Activated gamma-delta T cell treated with Interleukin-2 at 50 U/mL for 16 hours (primary cell): Measurements from ENCODE around the gene RNFT2.
"Not testable (repeated sequence)": the region's sequence is repeated elsewhere in the genome, so short reads cannot be mapped to it uniquely, and the experiment has no call there.

Experiments
- DNase-seq: peaks from one replicate; pipeline ENCODE4 v3.0.0-alpha.2; 2020

Gene RNFT2

DNA sequence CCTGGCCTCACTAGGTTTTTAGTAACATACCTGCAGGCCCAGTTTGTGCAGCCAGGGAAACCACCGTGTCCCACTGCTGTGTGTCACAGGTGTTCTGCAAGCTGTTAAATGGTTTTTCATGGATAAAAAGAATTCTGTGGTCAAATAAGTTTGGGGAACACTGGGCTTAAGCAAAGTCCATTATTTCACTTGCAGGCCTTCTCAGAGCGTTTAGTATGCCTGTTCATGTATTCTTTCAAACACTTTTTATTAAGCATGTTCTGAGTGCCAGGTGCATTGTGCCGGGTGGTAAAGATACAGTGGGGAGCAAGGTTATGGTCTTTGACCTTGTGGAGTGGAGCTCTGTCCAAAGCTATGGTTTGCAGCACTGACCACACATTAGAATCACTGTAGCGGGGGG is 7.4 kb downstream of the RNFT2 start:
- DNase-seq: no peak

DNA sequence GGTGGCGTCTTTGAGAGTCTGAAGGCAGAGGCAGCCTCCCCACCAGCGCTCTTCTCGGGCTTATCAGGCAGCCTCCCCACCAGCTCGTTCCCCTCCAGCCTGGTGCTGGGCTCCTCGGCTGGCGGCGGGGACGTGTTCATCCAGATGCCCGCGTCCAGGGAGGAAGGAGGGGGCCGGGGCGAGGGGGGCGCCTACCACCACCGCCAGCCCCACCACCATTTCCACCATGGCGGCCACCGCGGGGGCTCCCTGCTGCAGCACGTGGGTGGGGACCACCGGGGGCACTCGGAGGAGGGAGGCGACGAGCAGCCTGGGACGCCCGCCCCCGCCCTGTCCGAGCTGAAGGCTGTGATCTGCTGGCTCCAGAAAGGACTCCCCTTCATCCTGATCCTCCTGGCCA is 11.8 kb downstream of the RNFT2 start:
- no peak for DNase-seq

DNA sequence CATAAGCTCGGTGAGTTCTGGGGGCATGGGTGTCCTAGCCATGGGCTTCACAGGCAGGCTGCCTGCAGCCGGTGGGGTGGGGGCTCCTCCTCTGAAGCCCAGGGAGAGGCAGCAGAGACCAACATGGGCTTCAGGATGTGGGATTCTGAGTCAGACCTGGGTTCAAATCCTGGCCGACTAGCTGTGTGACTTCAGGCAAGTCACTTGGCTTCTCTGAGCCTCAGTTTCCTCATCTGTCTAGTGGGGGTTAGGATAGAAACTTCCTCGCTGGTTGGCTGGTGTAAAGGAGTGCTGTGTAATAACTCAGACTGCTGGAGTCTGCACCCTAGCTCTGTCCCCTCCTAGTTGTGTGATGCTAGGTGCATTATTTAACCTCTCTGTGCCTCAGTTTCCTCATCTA is 12.2 kb downstream of the RNFT2 start:
- DNase-seq: no peak

GRCh38 chr12:116754097-116754496 is 16.0 kb downstream of the RNFT2 start:
- DNase-seq: not testable (repeated sequence)

GRCh38 chr12:116754783-116755182 is 16.7 kb downstream of the RNFT2 start:
- not testable (repeated sequence) for DNase-seq

DNA sequence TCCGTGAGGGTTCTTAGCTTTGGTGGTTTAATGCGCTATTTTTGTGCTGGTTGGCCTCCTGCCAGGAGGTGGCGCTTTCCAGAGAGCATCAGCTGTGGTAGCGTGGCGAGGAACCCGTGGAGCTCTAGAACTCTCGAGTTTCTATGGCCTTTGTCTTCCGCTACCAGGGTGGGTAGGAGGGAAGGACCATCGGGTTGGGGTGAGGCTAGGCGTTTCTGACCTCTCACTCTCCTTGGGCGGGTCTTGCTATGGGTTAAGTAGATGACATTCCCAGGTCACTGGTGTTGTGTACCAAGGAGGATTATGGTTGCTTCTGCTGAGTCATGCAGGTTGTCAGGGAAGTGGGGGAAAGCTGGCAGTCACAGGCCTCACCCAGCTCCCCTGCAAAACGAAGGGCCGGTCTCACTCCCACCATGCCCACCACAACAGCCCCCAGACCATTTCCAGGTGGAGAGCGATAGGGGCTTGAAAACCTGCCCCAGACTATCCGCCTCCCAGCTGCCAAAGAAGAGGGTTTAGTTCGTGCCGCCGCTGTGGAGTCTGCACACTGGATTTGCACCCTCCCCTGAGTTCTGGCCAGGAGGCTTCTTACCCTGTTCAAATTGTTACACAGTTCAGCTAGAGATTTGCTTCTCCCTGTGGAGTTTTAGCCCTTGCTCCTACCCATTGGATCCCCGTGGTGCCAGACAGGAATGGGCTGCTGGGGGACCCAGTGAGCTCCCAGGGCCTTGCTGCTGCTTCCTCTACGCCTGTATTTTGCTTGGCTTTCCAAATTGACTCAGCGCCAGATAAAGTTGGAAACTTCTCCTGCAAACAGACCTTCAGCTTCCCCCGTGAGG is 21.9 kb downstream of the RNFT2 start:
- DNase-seq: peak; percentile 18

DNA sequence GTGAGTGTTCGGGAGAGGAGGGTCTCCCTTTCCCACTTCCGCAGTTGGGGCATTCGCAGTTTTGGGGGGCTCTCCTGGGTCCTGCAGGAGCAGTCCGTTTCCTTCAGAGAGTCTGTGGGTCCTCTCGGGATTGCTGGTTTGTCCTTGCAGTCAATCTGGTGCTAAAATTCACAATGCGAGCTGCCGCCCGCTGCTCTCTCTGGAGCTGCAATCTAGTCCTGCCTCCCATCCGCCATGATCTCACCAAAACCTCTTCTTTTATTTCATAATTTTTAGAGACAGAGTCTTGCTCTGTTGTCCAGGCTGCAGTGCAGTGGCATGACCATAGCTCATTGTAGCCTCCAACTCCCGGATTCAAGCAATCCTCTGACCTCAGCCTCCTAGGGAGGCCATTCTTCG is 22.5 kb downstream of the RNFT2 start:
- DNase-seq: no peak

- no peak for DNase-seq
Measured at GRCh38 chr12:116761499-116761898, 23.4 kb downstream of the RNFT2 start.

DNA sequence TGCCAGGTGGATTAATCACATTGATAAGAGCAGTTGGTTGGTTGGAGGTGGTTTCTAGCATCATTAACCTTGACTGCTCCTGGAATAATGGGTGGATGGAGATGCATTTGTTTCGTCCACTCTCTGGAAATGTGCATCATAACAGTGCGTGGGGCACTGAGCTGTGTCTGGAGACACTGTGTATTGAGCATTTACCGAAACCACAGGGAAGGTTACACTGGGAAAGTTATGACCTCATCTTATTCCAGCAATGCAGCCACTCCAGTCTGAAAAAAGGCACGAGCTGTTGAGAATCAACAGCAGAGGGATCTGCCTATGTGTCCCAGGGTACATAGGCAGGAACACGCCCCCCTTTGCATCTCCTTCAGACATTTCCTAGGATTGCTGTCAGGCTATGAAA is 27.2 kb downstream of the RNFT2 start:
- no peak for DNase-seq

DNA sequence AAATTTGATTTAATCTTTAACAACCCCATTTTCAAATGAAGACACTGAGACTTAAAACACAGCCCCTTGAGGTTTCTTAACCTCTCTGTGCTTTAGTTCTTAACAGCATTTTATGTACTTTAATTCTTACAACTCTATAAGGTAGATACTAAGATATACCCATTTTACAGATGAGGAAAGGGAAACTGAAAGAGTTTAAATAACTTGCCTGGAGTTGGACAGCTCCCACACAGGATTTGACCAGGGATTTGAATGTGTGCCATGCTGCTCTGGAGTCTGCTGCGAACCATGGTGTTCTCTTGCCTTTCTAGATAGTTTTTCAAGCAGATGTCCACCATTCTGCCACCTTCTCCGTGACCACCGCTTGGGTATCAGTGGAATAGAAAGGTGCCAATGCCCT is 28.2 kb downstream of the RNFT2 start:
- no peak for DNase-seq

GRCh38 chr12:116766746-116767145 is 28.6 kb downstream of the RNFT2 start:
- no peak for DNase-seq

DNA sequence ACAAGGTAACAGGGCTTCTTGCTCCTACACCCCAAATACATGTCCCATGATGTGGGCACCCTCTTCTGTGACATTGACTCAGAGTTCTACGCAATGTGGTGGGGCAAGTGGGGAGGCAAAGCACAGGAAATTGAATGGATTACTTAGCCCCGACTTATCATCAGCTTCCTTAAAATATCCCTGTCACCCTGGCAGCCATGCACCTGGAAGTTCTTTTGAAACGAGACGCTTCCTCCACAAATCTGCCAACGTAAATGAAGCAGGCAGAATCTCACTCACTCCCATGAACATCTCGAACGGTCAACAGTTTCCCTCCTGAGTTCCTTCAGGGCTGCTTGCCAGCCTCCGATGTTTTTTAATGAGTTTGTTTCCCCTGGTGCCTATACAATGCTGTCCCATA is 33.5 kb downstream of the RNFT2 start:
- DNase-seq: no peak

GRCh38 chr12:116773276-116773731 is 35.2 kb downstream of the RNFT2 start:
- no peak for DNase-seq

- DNase-seq: no peak
Measured at GRCh38 chr12:116774020-116774419, 35.9 kb downstream of the RNFT2 start.

DNA sequence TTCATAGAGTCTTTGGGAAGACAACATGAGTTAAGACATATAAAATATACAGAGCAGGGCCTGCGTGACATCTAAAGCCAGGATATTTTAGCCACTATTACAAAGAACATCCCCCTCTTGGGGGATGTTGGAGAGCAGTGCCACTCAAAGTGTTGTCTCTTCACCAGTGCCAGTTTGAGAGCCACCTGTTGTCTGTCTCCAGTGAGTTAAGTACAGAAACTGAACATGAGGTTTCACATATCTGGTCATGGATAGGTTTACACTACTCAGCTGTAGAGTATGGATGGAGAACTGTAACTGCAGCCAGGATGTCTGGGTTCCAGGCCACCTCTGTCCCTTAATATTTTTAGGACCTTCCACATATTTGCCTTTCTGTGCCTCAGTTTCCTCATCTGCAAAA is 39.1 kb downstream of the RNFT2 start:
- DNase-seq: no peak

- no peak for DNase-seq
Measured at GRCh38 chr12:116779597-116779996, 41.5 kb downstream of the RNFT2 start.

- DNase-seq: no peak
Measured at GRCh38 chr12:116780942-116781341, 42.8 kb downstream of the RNFT2 start.

GRCh38 chr12:116783525-116784237 is 45.6 kb downstream of the RNFT2 start:
- DNase-seq: no peak

DNA sequence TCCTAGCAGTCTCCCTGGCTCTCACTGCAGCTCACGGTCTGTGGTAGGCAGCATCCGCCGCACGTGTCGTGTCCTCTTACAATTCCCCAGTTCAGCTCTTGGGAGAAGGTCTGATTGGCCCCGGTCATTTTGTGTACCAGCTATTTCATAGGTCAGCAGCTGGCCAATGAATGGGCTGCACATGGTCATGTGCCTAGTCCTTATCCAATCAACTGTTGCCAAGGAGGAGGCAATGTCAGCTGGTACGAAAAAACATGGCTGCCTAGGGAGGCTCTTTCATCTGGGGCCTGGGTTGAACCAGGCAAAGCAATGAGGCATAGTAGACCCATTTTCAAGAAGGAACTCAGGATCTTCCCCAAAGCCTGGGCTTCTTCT is 46.1 kb downstream of the RNFT2 start:
- DNase-seq: no peak

DNA sequence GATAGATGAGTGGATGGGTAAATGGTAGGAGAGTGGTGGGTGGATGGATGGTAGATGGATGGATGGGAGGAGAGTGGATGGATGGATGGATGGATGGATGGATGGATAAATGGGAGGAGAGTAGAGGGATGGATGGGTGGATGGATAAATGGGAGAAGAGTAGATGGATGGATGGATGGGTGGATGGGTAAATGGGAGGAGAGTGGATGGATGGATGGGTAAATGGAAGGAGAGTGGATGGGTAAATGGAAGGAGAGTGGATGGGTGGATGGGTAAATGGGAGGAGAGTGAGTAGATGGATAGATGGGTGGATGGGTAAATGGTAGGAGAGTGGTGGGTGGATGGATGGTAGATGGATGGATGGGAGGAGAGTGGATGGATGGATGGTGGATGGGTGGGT is 51.4 kb downstream of the RNFT2 start:
- DNase-seq: not testable (repeated sequence)

- DNase-seq: no peak
Measured at GRCh38 chr12:116790066-116790465, 52.0 kb downstream of the RNFT2 start.

DNA sequence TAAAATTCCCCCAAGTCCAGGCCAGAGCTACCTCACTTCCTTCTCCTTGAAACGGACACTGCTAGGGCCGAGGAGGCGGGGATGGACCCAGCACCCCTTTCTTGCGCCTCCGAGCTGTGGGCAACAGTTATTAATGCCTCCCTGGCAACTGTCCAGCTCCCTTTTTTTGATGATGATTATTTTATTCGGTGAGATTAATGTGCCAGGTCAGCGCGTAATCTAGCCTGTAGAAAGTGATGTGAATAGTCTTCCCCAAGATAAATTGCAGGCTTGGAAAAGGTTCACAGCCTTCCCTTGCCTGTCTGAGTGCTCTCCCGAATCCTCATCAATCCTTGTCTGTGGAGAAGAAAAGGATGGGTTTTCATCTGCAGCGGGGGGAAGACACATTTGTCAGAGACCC is 54.3 kb downstream of the RNFT2 start:
- no peak for DNase-seq

GRCh38 chr12:116794725-116795124 is 56.6 kb downstream of the RNFT2 start:
- DNase-seq: no peak

GRCh38 chr12:116797885-116798284 is 59.8 kb downstream of the RNFT2 start:
- no peak for DNase-seq
